MM.1S (cell line): ENCODE data around the gene MAMLD1.

Source experiments
- EZH2 ChIP-seq: fragments of 300-600 bp; sonication (generic); optimal IDR thresholded peaks from 2 replicates; pipeline ENCODE3; 2017; ENCODE audit warnings: low read depth, mild to moderate bottlenecking, antibody characterized with exemption, low read length, mixed read lengths
- EZH2phosphoT487 ChIP-seq: fragments of 300-600 bp; sonication (generic); IDR thresholded peaks from 2 replicates; pipeline ENCODE4 v1.6.1; 2018; ENCODE audit warnings: antibody characterized with exemption, low read length
- TF ChIP-seq, protein P1 (sequence below): fragments of 300-600 bp; sonication (generic); IDR thresholded peaks from 2 replicates; pipeline ENCODE4 v1.5.1; 2016; ENCODE audit warnings: antibody characterized with exemption, low read length, mixed read lengths

DNA sequence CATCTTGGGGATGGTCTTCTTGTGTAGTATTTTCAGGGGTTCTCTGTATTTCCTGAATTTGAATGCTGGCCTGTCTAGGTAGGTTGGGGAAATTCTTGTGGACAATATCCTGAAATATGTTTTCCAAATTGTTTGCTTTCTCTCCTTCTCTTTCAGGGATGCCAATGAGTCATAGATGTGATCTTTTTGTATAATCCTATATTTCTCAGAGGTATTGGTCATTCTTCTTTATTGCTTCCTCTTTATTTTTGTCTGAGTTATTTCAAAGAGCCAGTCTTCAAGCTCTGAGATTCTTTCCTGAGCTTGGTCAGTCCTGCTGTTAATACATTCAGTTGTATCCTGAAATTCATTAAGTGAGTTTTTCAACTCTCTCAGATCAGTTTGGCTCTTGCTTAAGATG lies 73.1 kb downstream of the MAMLD1 start:
- TF ChIP-seq, protein P1, sequence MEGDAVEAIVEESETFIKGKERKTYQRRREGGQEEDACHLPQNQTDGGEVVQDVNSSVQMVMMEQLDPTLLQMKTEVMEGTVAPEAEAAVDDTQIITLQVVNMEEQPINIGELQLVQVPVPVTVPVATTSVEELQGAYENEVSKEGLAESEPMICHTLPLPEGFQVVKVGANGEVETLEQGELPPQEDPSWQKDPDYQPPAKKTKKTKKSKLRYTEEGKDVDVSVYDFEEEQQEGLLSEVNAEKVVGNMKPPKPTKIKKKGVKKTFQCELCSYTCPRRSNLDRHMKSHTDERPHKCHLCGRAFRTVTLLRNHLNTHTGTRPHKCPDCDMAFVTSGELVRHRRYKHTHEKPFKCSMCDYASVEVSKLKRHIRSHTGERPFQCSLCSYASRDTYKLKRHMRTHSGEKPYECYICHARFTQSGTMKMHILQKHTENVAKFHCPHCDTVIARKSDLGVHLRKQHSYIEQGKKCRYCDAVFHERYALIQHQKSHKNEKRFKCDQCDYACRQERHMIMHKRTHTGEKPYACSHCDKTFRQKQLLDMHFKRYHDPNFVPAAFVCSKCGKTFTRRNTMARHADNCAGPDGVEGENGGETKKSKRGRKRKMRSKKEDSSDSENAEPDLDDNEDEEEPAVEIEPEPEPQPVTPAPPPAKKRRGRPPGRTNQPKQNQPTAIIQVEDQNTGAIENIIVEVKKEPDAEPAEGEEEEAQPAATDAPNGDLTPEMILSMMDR, result no peak
- no peak for TF ChIP-seq EZH2phosphoT487
- no peak for TF ChIP-seq EZH2
